Esophagus squamous epithelium (tissue), 5 donors: ENCODE measurements around the gene AQP5. TPM values are rescaled to one million over a fixed set of nuclear protein-coding genes. Genes with fewer than 3 reads are reported as not detected.

Experiments
- DNase-seq: peaks from one replicate; lab custom pipeline; 2025; lab: John Stamatoyannopoulos, UW
- H3K27ac ChIP-seq, 4 donors: fragments of 200-600 bp; sonication (generic); one replicate each; pipeline ENCODE4 v1.5.1; 2016 to 2019; ENCODE audit warnings: mild to moderate bottlenecking in 1 of 4
- H3K27me3 ChIP-seq, 4 donors: fragments of 200-600 bp; sonication (generic); 1 replicate in 3 of 4; 2 replicates in 1 of 4; pipeline versions ENCODE4 v1.5.1 to v1.6.0; 2017 to 2021; ENCODE audit warnings: antibody characterized with exemption in 1 of 4
- H3K36me3 ChIP-seq, 3 donors: fragments of 200-600 bp; sonication (generic); one replicate each; pipeline ENCODE4 v1.5.1; 2016 to 2019
- H3K4me1 ChIP-seq, 3 donors: fragments of 200-600 bp; sonication (generic); one replicate each; pipeline ENCODE4 v1.5.1; 2017 to 2019
- H3K4me3 ChIP-seq, 4 donors: fragments of 200-600 bp; sonication (generic); 1 replicate in 3 of 4; 2 replicates in 1 of 4; pipeline ENCODE4 v1.5.1; 2016 to 2019; ENCODE audit warnings: mild to moderate bottlenecking in 2 of 4, moderate library complexity in 1 of 4
- H3K9me3 ChIP-seq, 3 donors: fragments of 200-600 bp; sonication (generic); one replicate each; pipeline ENCODE4 v1.5.1; 2016 to 2019
- POLR2A ChIP-seq, 4 donors: fragments of 450-650 bp; IDR thresholded peaks; one replicate each; pipeline ENCODE4 v1.6.1; 2017; ENCODE audit warnings: antibody characterized with exemption in 4 of 4, mild to moderate bottlenecking in 4 of 4, moderate library complexity in 3 of 4
- WGBS, 2 donors: methylation state at CpG; one replicate each; pipeline ENCODE4 v1.1.5; 2018; 5-methylcytosine and 5-hydroxymethylcytosine counted together
- intact Hi-C: fragments of 100-400 bp; cut with DNase I; formaldehyde crosslinking; loops from one replicate; pipeline ENCODE4 v1.15.0; 2022
- total RNA-seq, 4 donors: library from RNA; depleted of rRNA; stranded (reverse); fragments of >200 nt; gene quantifications; one replicate each; pipeline ENCODE4 v1.1.0, GENCODE V29; 2016
- TF ChIP-seq, protein P1 (sequence below), 6 experiments: fragments of 450-650 bp in 4 of 6; fragments of 200-600 bp in 2 of 6; sonication (generic) in 2 of 6; IDR thresholded peaks; one replicate each; pipeline ENCODE4 v1.5.1; 2016 to 2019; ENCODE audit warnings: antibody characterized with exemption in 6 of 6, mild to moderate bottlenecking in 4 of 6, moderate library complexity in 4 of 6
- donor health status: DM: yes; HTN: yes; CAD: no.

The AQP5 gene
- total RNA-seq, 4 donors from 2014 or later = 4.7 to 42.2 (median 18.6) TPM

DNA sequence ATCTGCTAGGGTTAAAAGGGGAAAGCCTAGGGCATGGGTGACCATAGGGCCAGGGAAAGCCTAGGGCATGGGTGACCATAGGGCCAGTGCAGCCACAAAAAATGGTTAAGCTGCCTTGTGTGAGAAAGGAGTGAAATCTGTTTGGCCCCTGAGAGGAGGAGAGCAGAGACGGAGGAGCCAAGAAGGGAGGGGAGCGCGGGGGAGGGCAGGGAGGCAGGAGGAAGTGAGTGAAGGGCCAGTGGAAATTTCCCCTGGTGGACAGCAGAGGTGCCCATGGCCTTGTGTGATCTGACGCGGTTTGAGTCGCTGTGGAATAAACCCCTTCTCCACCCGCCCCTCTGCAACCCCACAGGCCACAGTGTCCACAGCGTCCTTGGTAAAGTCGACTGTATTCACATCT lies 10.5 kb downstream of the AQP5 start:
- TF ChIP-seq, protein P1, sequence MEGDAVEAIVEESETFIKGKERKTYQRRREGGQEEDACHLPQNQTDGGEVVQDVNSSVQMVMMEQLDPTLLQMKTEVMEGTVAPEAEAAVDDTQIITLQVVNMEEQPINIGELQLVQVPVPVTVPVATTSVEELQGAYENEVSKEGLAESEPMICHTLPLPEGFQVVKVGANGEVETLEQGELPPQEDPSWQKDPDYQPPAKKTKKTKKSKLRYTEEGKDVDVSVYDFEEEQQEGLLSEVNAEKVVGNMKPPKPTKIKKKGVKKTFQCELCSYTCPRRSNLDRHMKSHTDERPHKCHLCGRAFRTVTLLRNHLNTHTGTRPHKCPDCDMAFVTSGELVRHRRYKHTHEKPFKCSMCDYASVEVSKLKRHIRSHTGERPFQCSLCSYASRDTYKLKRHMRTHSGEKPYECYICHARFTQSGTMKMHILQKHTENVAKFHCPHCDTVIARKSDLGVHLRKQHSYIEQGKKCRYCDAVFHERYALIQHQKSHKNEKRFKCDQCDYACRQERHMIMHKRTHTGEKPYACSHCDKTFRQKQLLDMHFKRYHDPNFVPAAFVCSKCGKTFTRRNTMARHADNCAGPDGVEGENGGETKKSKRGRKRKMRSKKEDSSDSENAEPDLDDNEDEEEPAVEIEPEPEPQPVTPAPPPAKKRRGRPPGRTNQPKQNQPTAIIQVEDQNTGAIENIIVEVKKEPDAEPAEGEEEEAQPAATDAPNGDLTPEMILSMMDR (IDR thresholded peaks at IDR 0.05) = no peak
- TF ChIP-seq POLR2A (IDR thresholded peaks at IDR 0.05) = no peak
- Histone ChIP-seq H3K36me3 (no peaks in the 10 kb centered on the region), H3K9me3 (no peaks in the 10 kb centered on the region), H3K4me1 (peaks cover 12 to 34% (median 14%) of the 10 kb centered on the region in 3 donors), H3K27ac (no peak overlapping the region), H3K27me3 (peaks cover 0 to 42% (median 0%) of the 10 kb centered on the region in 4 donors), H3K4me3 (no peak overlapping the region)
- intact Hi-C loops = no loop called here
- 88 to 92% methylated on average over 5 to 8 of the region's 9 CpGs for WGBS, 2 donors
- no peak for DNase-seq

DNA sequence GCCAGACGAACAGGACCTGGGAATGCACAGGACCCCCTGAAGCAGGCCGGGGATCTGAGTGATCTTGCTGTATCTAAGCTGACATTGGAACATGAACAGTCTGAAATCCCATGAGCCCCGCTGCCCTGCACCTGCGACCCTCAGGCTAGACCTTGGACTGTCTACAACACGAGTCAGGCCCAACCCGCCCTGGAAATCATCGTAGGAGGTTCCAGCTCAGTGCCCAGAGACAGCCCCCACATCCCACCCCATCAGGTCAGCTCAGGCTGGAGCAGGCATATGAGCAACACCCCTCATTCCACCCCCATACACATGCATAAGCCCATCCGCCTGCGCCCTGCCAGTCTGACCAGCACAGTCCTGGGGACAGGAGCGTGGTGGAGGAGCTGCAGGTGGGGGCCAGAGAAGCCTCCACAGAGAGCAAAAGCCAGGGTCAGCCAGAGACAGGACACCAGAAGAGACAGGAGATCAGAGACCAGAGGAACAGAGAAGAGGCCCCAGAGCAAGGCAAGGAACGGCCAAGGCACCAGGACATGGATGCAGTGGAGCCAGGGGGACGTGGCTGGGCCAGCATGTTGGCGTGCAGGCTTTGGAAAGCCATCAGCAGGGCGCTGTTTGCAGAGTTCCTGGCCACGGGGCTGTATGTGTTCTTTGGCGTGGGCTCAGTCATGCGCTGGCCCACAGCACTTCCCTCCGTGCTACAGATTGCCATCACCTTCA lies 11.1 kb downstream of the AQP5 start, which contains the start of gene AQP6:
Gene AQP6, plus strand, starts transcription at position 307 of the 720 bp plus-strand sequence. Its CDS starts 227 bp downstream, at position 534.
- no peak for DNase-seq
- intact Hi-C loops = no loop called here

DNA sequence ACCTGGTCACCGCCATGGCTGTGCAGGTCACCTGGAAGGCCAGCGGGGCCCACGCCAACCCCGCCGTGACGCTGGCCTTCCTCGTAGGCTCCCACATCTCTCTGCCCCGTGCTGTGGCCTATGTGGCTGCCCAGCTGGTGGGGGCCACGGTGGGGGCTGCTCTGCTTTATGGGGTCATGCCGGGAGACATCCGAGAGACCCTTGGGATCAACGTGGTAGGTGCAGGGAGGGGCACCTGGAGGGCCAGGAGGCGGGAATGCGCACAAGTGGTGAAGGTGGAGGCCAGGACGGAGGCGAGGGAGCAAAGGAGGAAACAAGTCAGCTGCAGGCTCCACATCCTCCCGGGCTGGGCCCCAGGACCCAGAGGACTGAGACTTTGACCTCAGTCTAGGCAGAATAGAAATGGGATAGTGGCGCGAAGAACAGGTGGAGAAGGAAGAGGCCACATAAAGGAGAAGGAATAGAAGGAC lies 11.7 kb downstream of the AQP5 start:
- 80 to 84% methylated on average over 8 to 17 of the region's 19 CpGs for WGBS, 2 donors
- H3K27me3 ChIP-seq = peaks cover 0 to 30% (median 0%) of the 10 kb centered on the region in 4 donors
- no peak overlapping the region for H3K27ac ChIP-seq
- no peaks in the 10 kb centered on the region for H3K9me3 ChIP-seq
- H3K4me3 ChIP-seq = no peak overlapping the region
- H3K4me1 ChIP-seq = peaks cover 5 to 24% (median 10%) of the 10 kb centered on the region in 3 donors
- TF ChIP-seq, protein P1 (IDR thresholded peaks at IDR 0.05) = no peak
- no peaks in the 10 kb centered on the region for H3K36me3 ChIP-seq
- intact Hi-C loops = no loop called here
- no peak for DNase-seq

More for the DNA sequence above, 11.1 kb downstream of the AQP5 start, which contains the start of gene AQP6:
- no peak within 1 kb of the TSS for H3K27ac ChIP-seq
- TF ChIP-seq, protein P1 (IDR thresholded peaks at IDR 0.05) = no peak
- TF ChIP-seq POLR2A (IDR thresholded peaks at IDR 0.05) = no peak
- peaks cover 0 to 36% (median 0%) of the 10 kb centered on the region in 4 donors for H3K27me3 ChIP-seq
- H3K4me3 ChIP-seq = no peak within 1 kb of the TSS
- no peaks in the 10 kb centered on the region for H3K9me3 ChIP-seq
- peaks cover 7 to 27% (median 10%) of the 10 kb centered on the region in 3 donors for H3K4me1 ChIP-seq
- H3K36me3 ChIP-seq = no peaks in the 10 kb centered on the region
- 82 to 83% methylated on average over 5 to 13 of the region's 18 CpGs for WGBS, 2 donors

DNA sequence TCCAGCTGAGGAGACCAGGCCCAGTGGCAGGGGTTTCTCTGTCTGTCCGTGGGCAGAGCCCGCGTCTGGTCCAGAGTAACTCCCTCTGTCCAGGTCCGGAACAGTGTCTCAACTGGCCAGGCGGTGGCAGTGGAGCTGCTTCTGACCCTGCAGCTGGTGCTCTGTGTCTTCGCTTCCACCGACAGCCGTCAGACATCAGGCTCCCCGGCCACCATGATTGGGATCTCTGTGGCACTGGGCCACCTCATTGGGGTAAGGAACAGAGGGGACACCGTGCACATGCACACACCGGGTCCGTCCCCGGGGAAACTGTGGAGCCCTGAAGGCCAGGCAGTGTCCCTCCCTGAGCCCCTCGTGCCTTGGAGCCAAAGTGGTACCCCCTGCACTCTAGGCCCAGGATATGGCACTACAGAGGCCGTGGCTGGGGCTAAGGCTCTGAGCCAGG lies 12.6 kb downstream of the AQP5 start:
- Histone ChIP-seq H3K4me3 (no peak overlapping the region), H3K9me3 (no peaks in the 10 kb centered on the region), H3K4me1 (peaks cover 5 to 24% (median 10%) of the 10 kb centered on the region in 3 donors), H3K27ac (peak overlapping the region in 3 of 4 donors; percentile 13 to 58 (median 48)), H3K36me3 (no peaks in the 10 kb centered on the region), H3K27me3 (peaks cover 0 to 21% (median 0%) of the 10 kb centered on the region in 4 donors)
- DNase-seq = no peak
- intact Hi-C loops = no loop called here
- TF ChIP-seq, protein P1 (IDR thresholded peaks at IDR 0.05) = peak in 5 of 6 experiments; percentile 25 to 40 (median 29)
- no peak for TF ChIP-seq POLR2A (IDR thresholded peaks at IDR 0.05)
- WGBS, 2 donors = 54 to 72% methylated on average over 5 to 6 of the region's 15 CpGs
